Esophagus muscularis mucosa (tissue), 4 donors: Measurements from ENCODE around the gene ANP32B. TPM values are rescaled to one million over a fixed set of nuclear protein-coding genes. Genes with fewer than 3 reads are reported as not detected.

Source experiments
- DNase-seq: peaks from one replicate; pipeline ENCODE4 v3.0.0-alpha.2; 2017; ENCODE audit errors: extremely low spot score
- H3K27ac ChIP-seq, 4 donors: fragments of 200-600 bp; sonication (generic); replicated peaks in 1 of 4; 1 replicate in 3 of 4; 2 replicates in 1 of 4; pipeline ENCODE4 v1.5.1; 2016 to 2019; ENCODE audit warnings: mild to moderate bottlenecking in 1 of 4
- H3K27me3 ChIP-seq, 4 donors: fragments of 200-600 bp; sonication (generic); one replicate each; pipeline versions ENCODE4 v1.5.1 to v1.6.0; 2016 to 2019
- H3K36me3 ChIP-seq, 4 donors: fragments of 200-600 bp; sonication (generic); one replicate each; pipeline ENCODE4 v1.5.1; 2016 to 2019
- H3K4me1 ChIP-seq, 4 donors: fragments of 200-600 bp; sonication (generic); one replicate each; pipeline ENCODE4 v1.5.1; 2016 to 2019
- H3K4me3 ChIP-seq, 4 donors: fragments of 200-600 bp; sonication (generic); 1 replicate in 2 of 4; 2 replicates in 2 of 4; pipeline ENCODE4 v1.5.1; 2016 to 2019; ENCODE audit warnings: mild to moderate bottlenecking in 4 of 4, moderate library complexity in 1 of 4
- H3K9me3 ChIP-seq, 4 donors: fragments of 200-600 bp; sonication (generic); 1 replicate in 3 of 4; 2 replicates in 1 of 4; pipeline ENCODE4 v1.5.1; 2016 to 2019
- CTCF ChIP-seq, 3 experiments: fragments of 200-600 bp in 2 of 3; fragments of 450-650 bp in 1 of 3; sonication (generic) in 2 of 3; IDR thresholded peaks; one replicate each; pipeline ENCODE4 v1.5.1; 2017 to 2019; ENCODE audit warnings: antibody characterized with exemption in 3 of 3, mild to moderate bottlenecking in 2 of 3, moderate library complexity in 1 of 3
- EP300 ChIP-seq: sonication (generic); formaldehyde crosslinking; IDR thresholded peaks from one replicate; pipeline ENCODE4 v1.6.1; 2017; ENCODE audit warnings: antibody characterized with exemption
- POLR2A ChIP-seq: fragments of 450-650 bp; IDR thresholded peaks from one replicate; pipeline ENCODE4 v1.6.1; 2017; ENCODE audit warnings: antibody characterized with exemption, moderate library complexity, mild to moderate bottlenecking, low read depth
- POLR2AphosphoS5 ChIP-seq, 2 donors: sonication (generic); formaldehyde crosslinking; IDR thresholded peaks; one replicate each; pipeline ENCODE4 v1.6.1; 2017; ENCODE audit warnings: antibody characterized with exemption in 2 of 2
- WGBS: methylation state at CpG from one replicate; pipeline ENCODE4 v1.1.5; 2018; 5-methylcytosine and 5-hydroxymethylcytosine counted together
- intact Hi-C: fragments of 100-400 bp; cut with DNase I; formaldehyde crosslinking; loops from one replicate; pipeline ENCODE4 v1.15.1; 2023
- total RNA-seq, 4 donors: library from RNA; depleted of rRNA; stranded (reverse); fragments of >200 nt; gene quantifications; one replicate each; pipeline versions ENCODE4 v1.1.0 to v1.2.1, GENCODE V29; 2016

The ANP32B gene
- total RNA-seq, 4 donors from 2014 or later, result 30.2 to 52.7 (median 39.9) TPM

- Histone ChIP-seq H3K36me3 (peaks cover under 1 to 21% (median 6%) of the 10 kb centered on the region in 4 donors), H3K4me1 (peaks cover 0 to 15% (median 0%) of the 10 kb centered on the region in 4 donors), H3K4me3 (no peak overlapping the region), H3K27me3 (no peaks in the 10 kb centered on the region), H3K9me3 (no peaks in the 10 kb centered on the region), H3K27ac (no peak overlapping the region)
- 88% methylated on average over 1 of the region's 1 CpG for WGBS
- intact Hi-C loops, result no loop called here
- TF ChIP-seq CTCF (IDR thresholded peaks at IDR 0.05) (no peak), POLR2AphosphoS5 (IDR thresholded peaks at IDR 0.05) (no peak), POLR2A (no peak), EP300 (no peak)
- no peak for DNase-seq
These were observed 41.6 kb downstream of the ANP32B start for GRCh38 chr9:98024702-98025101.

- Histone ChIP-seq H3K27ac (no peak overlapping the region), H3K4me1 (peaks cover 0 to 7% (median 3%) of the 10 kb centered on the region in 4 donors), H3K36me3 (no peaks in the 10 kb centered on the region), H3K4me3 (no peak overlapping the region), H3K27me3 (no peaks in the 10 kb centered on the region), H3K9me3 (no peaks in the 10 kb centered on the region)
- TF ChIP-seq POLR2AphosphoS5 (IDR thresholded peaks at IDR 0.05) (no peak), POLR2A (no peak), EP300 (no peak), CTCF (IDR thresholded peaks at IDR 0.05) (no peak)
- intact Hi-C loops, result loop anchor here (5.0 kb wide), 1 partner anchor 54 kb away; no protein-coding TSS in a partner anchor
- no peak for DNase-seq
These were observed 48.0 kb downstream of the ANP32B start for GRCh38 chr9:98031169-98031568.

- TF ChIP-seq EP300 (no peak), POLR2A (no peak), CTCF (IDR thresholded peaks at IDR 0.05) (no peak), POLR2AphosphoS5 (IDR thresholded peaks at IDR 0.05) (no peak)
- Histone ChIP-seq H3K36me3 (no peaks in the 10 kb centered on the region), H3K27me3 (no peaks in the 10 kb centered on the region), H3K4me1 (peaks cover 0 to 7% (median 4%) of the 10 kb centered on the region in 4 donors), H3K9me3 (no peaks in the 10 kb centered on the region), H3K4me3 (no peak overlapping the region), H3K27ac (no peak overlapping the region)
- intact Hi-C loops, result loop anchor here (5.0 kb wide), 1 partner anchor 55 kb away; no protein-coding TSS in a partner anchor
- WGBS, result 83% methylated on average over 1 of the region's 1 CpG
- no peak for DNase-seq
These were observed 48.8 kb downstream of the ANP32B start for GRCh38 chr9:98031935-98032334.

- WGBS, result 44% methylated on average over 19 of the region's 20 CpGs
- TF ChIP-seq POLR2AphosphoS5 (IDR thresholded peaks at IDR 0.05) (peak; percentile 15 to 56), EP300 (no peak), CTCF (IDR thresholded peaks at IDR 0.05) (peak; percentile 78 to 89 (median 85)), POLR2A (no peak)
- intact Hi-C loops, result loop anchor here (1.0 to 5.0 kb wide), 2 partner anchors 58 to 112 kb away; no protein-coding TSS in a partner anchor
- peak; percentile 98 for DNase-seq
- no peaks in the 10 kb centered on the region for H3K9me3 ChIP-seq
- H3K4me1 ChIP-seq, result peaks cover 0 to 10% (median 6%) of the 10 kb centered on the region in 4 donors
- H3K27me3 ChIP-seq, result no peaks in the 10 kb centered on the region
- peak overlapping the region in 2 of 4 donors; percentile 20 to 24 for H3K4me3 ChIP-seq
- no peaks in the 10 kb centered on the region for H3K36me3 ChIP-seq
- H3K27ac ChIP-seq, result no peak overlapping the region
These were observed 51.7 kb downstream of the ANP32B start for GRCh38 chr9:98034593-98035546.
